ENCODE measurements around the gene FAM78B. TPM values are rescaled to one million over a fixed set of nuclear protein-coding genes. Genes with fewer than 3 reads are reported as not detected.

FAM78B gene
- total RNA-seq, 3 donors from 2014 or later = 1.3 to 3.7 (median 2.2) TPM

- no peaks in the 10 kb centered on the region for H3K9me3 ChIP-seq
- TF ChIP-seq CTCF (IDR thresholded peaks at IDR 0.05) = no peak
- no peaks in the 10 kb centered on the region for H3K36me3 ChIP-seq (ENCODE audit: low read depth)
- ATAC-seq = no peak
- no peak overlapping the region for H3K4me3 ChIP-seq
- no peak for DNase-seq
- intact Hi-C loops (cut with DNase I, micrococcal nuclease) = no loop called here
- H3K4me1 ChIP-seq (ENCODE audit: low read depth) = no peaks in the 10 kb centered on the region
Measured at GRCh38 chr1:166140251-166140650, 26.6 kb downstream of the FAM78B start.

- no peaks in the 10 kb centered on the region for H3K36me3 ChIP-seq (ENCODE audit: low read depth)
- H3K9me3 ChIP-seq = no peaks in the 10 kb centered on the region
- no peak overlapping the region for H3K4me3 ChIP-seq
- ATAC-seq = no peak
- DNase-seq = no peak
- H3K4me1 ChIP-seq (ENCODE audit: low read depth) = no peaks in the 10 kb centered on the region
- TF ChIP-seq CTCF (IDR thresholded peaks at IDR 0.05) = no peak
- intact Hi-C loops (cut with DNase I, micrococcal nuclease) = no loop called here
Measured at GRCh38 chr1:166139735-166140134, 27.1 kb downstream of the FAM78B start.

GRCh38 chr1:166136699-166137401, 30.0 kb downstream of the FAM78B start:
- Histone ChIP-seq H3K36me3 (ENCODE audit: low read depth) (no peaks in the 10 kb centered on the region), H3K4me1 (ENCODE audit: low read depth) (no peaks in the 10 kb centered on the region), H3K4me3 (no peak overlapping the region), H3K9me3 (no peaks in the 10 kb centered on the region)
- ATAC-seq = no peak
- no peak for TF ChIP-seq CTCF (IDR thresholded peaks at IDR 0.05)
- no peak for DNase-seq
- intact Hi-C loops (cut with DNase I, micrococcal nuclease) = no loop called here

- no peak for ATAC-seq
- H3K4me1 ChIP-seq (ENCODE audit: low read depth) = no peaks in the 10 kb centered on the region
- no peak overlapping the region for H3K4me3 ChIP-seq
- intact Hi-C loops (cut with DNase I, micrococcal nuclease) = no loop called here
- DNase-seq = no peak
- H3K36me3 ChIP-seq (ENCODE audit: low read depth) = no peaks in the 10 kb centered on the region
- TF ChIP-seq CTCF (IDR thresholded peaks at IDR 0.05) = no peak
- H3K9me3 ChIP-seq = no peaks in the 10 kb centered on the region
Measured at GRCh38 chr1:166136222-166136621, 30.6 kb downstream of the FAM78B start.

- Histone ChIP-seq H3K9me3 (no peaks in the 10 kb centered on the region), H3K4me1 (ENCODE audit: low read depth) (no peaks in the 10 kb centered on the region), H3K36me3 (ENCODE audit: low read depth) (no peaks in the 10 kb centered on the region), H3K4me3 (no peak overlapping the region)
- ATAC-seq = no peak
- no peak for TF ChIP-seq CTCF (IDR thresholded peaks at IDR 0.05)
- intact Hi-C loops (cut with DNase I, micrococcal nuclease) = no loop called here
- DNase-seq = no peak
Measured at GRCh38 chr1:166133857-166134256, 32.9 kb downstream of the FAM78B start.

Data from mucosa of descending colon (tissue), 3 donors.